ENCODE data around the gene IL16. TPM values are rescaled to one million over a fixed set of nuclear protein-coding genes. Genes with fewer than 3 reads are reported as not detected.
"Not testable (repeated sequence)": the region's sequence is repeated elsewhere in the genome, so short reads cannot be mapped to it uniquely, and the experiment has no call there.

Gene IL16
- total and polyA plus RNA-seq, 7 experiments from 2014 or later: 125 to 547 (median 319) TPM

DNA sequence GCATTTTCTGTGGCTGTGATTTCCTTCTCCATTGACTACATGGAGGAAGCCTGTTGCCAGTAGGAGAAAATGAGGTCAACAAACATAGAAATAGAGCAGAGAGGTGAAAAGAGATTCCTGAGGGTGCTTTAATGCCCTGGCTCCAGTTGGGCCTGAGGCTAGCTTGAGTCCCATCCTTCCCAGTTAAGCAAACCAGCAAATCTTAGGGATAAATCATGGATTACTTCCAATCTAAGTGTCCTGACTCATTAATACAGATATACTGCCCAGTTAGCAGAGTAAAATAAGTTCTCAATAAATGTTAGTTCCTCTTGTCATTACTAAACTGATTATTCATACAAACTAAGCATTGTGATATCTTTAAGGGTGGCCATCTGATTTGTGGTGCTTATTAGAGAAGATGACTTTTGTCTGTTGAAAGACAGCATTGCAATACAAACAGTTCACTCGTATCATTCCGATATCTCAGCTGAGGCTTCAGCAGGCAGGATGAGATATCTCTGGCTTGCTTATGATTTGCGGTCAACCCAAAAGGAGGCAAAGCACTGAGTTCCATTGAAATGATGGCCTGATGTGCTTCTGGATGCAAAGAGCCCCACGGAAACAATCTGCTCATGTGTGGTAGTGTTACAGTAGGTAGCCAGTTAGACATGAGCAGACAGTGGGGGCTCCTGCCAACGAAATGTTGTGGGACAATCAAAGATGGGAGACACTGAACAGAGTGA lies 133.8 kb downstream of the IL16 start:
- no peaks in the 10 kb centered on the region for H3K36me3 ChIP-seq (ENCODE audit: control insufficient read depth in 2 of 3, insufficient read depth in 3 of 3, low read length in 3 of 3)
- ATAC-seq: peak; percentile 24
- peaks cover 9 to 53% (median 39%) of the 10 kb centered on the region in 7 donors for H3K4me1 Mint-ChIP-seq
- ChIA-PET CTCF (interaction anchor here (0.7 kb wide), 1 partner anchor 55 kb away, joined by 5 read pairs; no protein-coding TSS in a partner anchor), POLR2A (interaction anchor here (0.7 to 16.9 kb wide), 3 partner anchors 11 to 56 kb away, joined by 3 to 480 read pairs (median 3); no protein-coding TSS in a partner anchor)
- H3K4me3 Mint-ChIP-seq: peak overlapping the region in 9 of 10 donors; percentile 55 to 85 (median 73)
- intact Hi-C loops (cut with micrococcal nuclease): no loop called here
- H3K27me3 ChIP-seq (ENCODE audit: control insufficient read depth in 2 of 2, insufficient read depth in 2 of 2, low read length in 2 of 2): no peaks in the 10 kb centered on the region
- H3K4me3 ChIP-seq (ENCODE audit: low read length): no peak overlapping the region
- H3K9me3 ChIP-seq (ENCODE audit: control insufficient read depth in 2 of 3, low read length in 3 of 3): no peaks in the 10 kb centered on the region
- H3K27me3 Mint-ChIP-seq: no peaks in the 10 kb centered on the region
- no peak overlapping the region for H3K27ac ChIP-seq (ENCODE audit: low read depth, low read length)
- no peaks in the 10 kb centered on the region for H3K36me3 Mint-ChIP-seq
- peak overlapping the region in 8 of 9 donors; percentile 3 to 90 (median 72) for H3K27ac Mint-ChIP-seq
- H3K9me3 Mint-ChIP-seq: no peaks in the 10 kb centered on the region
- peaks cover 0 to 8% of the 10 kb centered on the region in 2 donors for H3K4me1 ChIP-seq (ENCODE audit: control insufficient read depth in 2 of 2, insufficient read depth in 2 of 2, low read length in 2 of 2)
- DNase-seq: no peak

- peak overlapping the region in 9 of 10 donors; percentile 55 to 85 (median 73) for H3K4me3 Mint-ChIP-seq
- POLR2A ChIA-PET: interaction anchor here (0.8 to 16.9 kb wide), 3 partner anchors 12 to 56 kb away, joined by 3 to 480 read pairs (median 4); no protein-coding TSS in a partner anchor
- peak in 1 of 9 donors; percentile 28 for DNase-seq
- H3K4me1 ChIP-seq (ENCODE audit: control insufficient read depth in 2 of 2, insufficient read depth in 2 of 2, low read length in 2 of 2); H3K9me3 ChIP-seq (ENCODE audit: control insufficient read depth in 2 of 3, low read length in 3 of 3); H3K36me3 Mint-ChIP-seq; H3K36me3 ChIP-seq (ENCODE audit: control insufficient read depth in 2 of 3, insufficient read depth in 3 of 3, low read length in 3 of 3); H3K4me3 ChIP-seq (ENCODE audit: low read length); H3K27ac ChIP-seq (ENCODE audit: low read depth, low read length); intact Hi-C loops (cut with micrococcal nuclease); H3K27me3 Mint-ChIP-seq; H3K27me3 ChIP-seq (ENCODE audit: control insufficient read depth in 2 of 2, insufficient read depth in 2 of 2, low read length in 2 of 2); H3K9me3 Mint-ChIP-seq; ATAC-seq: not testable (repeated sequence)
- CTCF ChIA-PET: interaction anchor here (0.7 to 1.2 kb wide), 3 partner anchors 12 to 65 kb away, joined by 3 to 5 read pairs (median 4); no protein-coding TSS in a partner anchor
- peaks cover 9 to 48% (median 38%) of the 10 kb centered on the region in 7 donors for H3K4me1 Mint-ChIP-seq
- peak overlapping the region in 8 of 9 donors; percentile 3 to 90 (median 78) for H3K27ac Mint-ChIP-seq
These were observed 134.5 kb downstream of the IL16 start for GRCh38 chr15:81331141-81331540.

GRCh38 chr15:81331600-81331999 lies 134.9 kb downstream of the IL16 start:
- Mint-ChIP-seq H3K36me3 (no peaks in the 10 kb centered on the region), H3K27ac (peak overlapping the region in 4 of 9 donors; percentile 60 to 90 (median 78)), H3K4me1 (peaks cover 11 to 48% (median 41%) of the 10 kb centered on the region in 7 donors), H3K4me3 (peak overlapping the region in 4 of 10 donors; percentile 64 to 85 (median 75)), H3K27me3 (no peaks in the 10 kb centered on the region), H3K9me3 (no peaks in the 10 kb centered on the region)
- DNase-seq: no peak
- H3K4me1 ChIP-seq (ENCODE audit: control insufficient read depth in 2 of 2, insufficient read depth in 2 of 2, low read length in 2 of 2): peaks cover 0 to 8% of the 10 kb centered on the region in 2 donors
- no peaks in the 10 kb centered on the region for H3K9me3 ChIP-seq (ENCODE audit: control insufficient read depth in 2 of 3, low read length in 3 of 3)
- ChIA-PET POLR2A (interaction anchor here (1.2 to 16.9 kb wide), 3 partner anchors 10 to 56 kb away, joined by 4 to 480 read pairs (median 4); no protein-coding TSS in a partner anchor), CTCF (interaction anchor here (0.7 to 1.2 kb wide), 3 partner anchors 12 to 66 kb away, joined by 3 to 5 read pairs (median 4); no protein-coding TSS in a partner anchor)
- no peak for ATAC-seq
- H3K4me3 ChIP-seq (ENCODE audit: low read length): no peak overlapping the region
- no peaks in the 10 kb centered on the region for H3K36me3 ChIP-seq (ENCODE audit: control insufficient read depth in 2 of 3, insufficient read depth in 3 of 3, low read length in 3 of 3)
- no peak overlapping the region for H3K27ac ChIP-seq (ENCODE audit: low read depth, low read length)
- intact Hi-C loops (cut with micrococcal nuclease): no loop called here
- H3K27me3 ChIP-seq (ENCODE audit: control insufficient read depth in 2 of 2, insufficient read depth in 2 of 2, low read length in 2 of 2): no peaks in the 10 kb centered on the region

- no peaks in the 10 kb centered on the region for H3K27me3 ChIP-seq (ENCODE audit: control insufficient read depth in 2 of 2, insufficient read depth in 2 of 2, low read length in 2 of 2)
- no peaks in the 10 kb centered on the region for H3K27me3 Mint-ChIP-seq
- H3K4me1 ChIP-seq (ENCODE audit: control insufficient read depth in 2 of 2, insufficient read depth in 2 of 2, low read length in 2 of 2): peaks cover 0 to 8% of the 10 kb centered on the region in 2 donors
- H3K9me3 Mint-ChIP-seq: no peaks in the 10 kb centered on the region
- no peaks in the 10 kb centered on the region for H3K36me3 ChIP-seq (ENCODE audit: control insufficient read depth in 2 of 3, insufficient read depth in 3 of 3, low read length in 3 of 3)
- H3K27ac ChIP-seq (ENCODE audit: low read depth, low read length): no peak overlapping the region
- H3K9me3 ChIP-seq (ENCODE audit: control insufficient read depth in 2 of 3, low read length in 3 of 3): no peaks in the 10 kb centered on the region
- DNase-seq (no peak), ATAC-seq (no peak)
- ChIA-PET POLR2A (interaction anchor here (1.5 to 16.9 kb wide), 2 partner anchors 11 to 32 kb away, joined by 4 to 480 read pairs; no protein-coding TSS in a partner anchor), CTCF (interaction anchor here (1.2 kb wide), 1 partner anchor 13 kb away, joined by 3 read pairs; no protein-coding TSS in a partner anchor)
- intact Hi-C loops (cut with micrococcal nuclease): no loop called here
- no peaks in the 10 kb centered on the region for H3K36me3 Mint-ChIP-seq
- peak overlapping the region in 1 of 10 donors; percentile 12 for H3K4me3 Mint-ChIP-seq
- H3K4me3 ChIP-seq (ENCODE audit: low read length): no peak overlapping the region
- peak overlapping the region in 1 of 9 donors; percentile 60 for H3K27ac Mint-ChIP-seq
- peaks cover 13 to 45% (median 37%) of the 10 kb centered on the region in 7 donors for H3K4me1 Mint-ChIP-seq
These were observed 135.6 kb downstream of the IL16 start for GRCh38 chr15:81332326-81332725.

DNA sequence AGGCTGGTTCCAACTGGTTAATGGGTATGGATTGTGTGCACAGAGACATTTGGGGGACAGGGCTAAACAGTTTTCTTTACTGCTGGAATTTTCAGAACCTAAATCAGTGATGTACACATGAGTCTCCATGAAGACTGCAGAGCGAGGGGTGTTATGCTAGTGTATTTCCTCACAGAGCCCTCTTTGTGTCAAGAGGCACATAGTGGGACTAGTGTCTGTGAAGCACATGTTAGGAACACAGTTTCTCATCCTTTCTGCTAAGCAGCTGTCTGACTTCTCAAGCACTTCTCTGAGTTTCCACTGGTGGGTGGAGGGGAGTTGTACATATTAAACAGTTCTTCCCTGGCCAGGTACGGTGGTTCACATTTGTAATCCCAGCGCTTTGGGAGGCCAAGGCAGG lies 136.7 kb downstream of the IL16 start:
- Histone ChIP-seq H3K4me3 (ENCODE audit: low read length) (no peak overlapping the region), H3K4me1 (ENCODE audit: control insufficient read depth in 2 of 2, insufficient read depth in 2 of 2, low read length in 2 of 2) (peaks cover 0 to 8% of the 10 kb centered on the region in 2 donors), H3K36me3 (ENCODE audit: control insufficient read depth in 2 of 3, insufficient read depth in 3 of 3, low read length in 3 of 3) (no peaks in the 10 kb centered on the region), H3K9me3 (ENCODE audit: control insufficient read depth in 2 of 3, low read length in 3 of 3) (no peaks in the 10 kb centered on the region), H3K27ac (ENCODE audit: low read depth, low read length) (no peak overlapping the region), H3K27me3 (ENCODE audit: control insufficient read depth in 2 of 2, insufficient read depth in 2 of 2, low read length in 2 of 2) (no peaks in the 10 kb centered on the region)
- DNase-seq (no peak), ATAC-seq (no peak)
- no peaks in the 10 kb centered on the region for H3K9me3 Mint-ChIP-seq
- H3K4me3 Mint-ChIP-seq: no peak overlapping the region
- H3K27ac Mint-ChIP-seq: peak overlapping the region in 3 of 9 donors; percentile 46 to 59 (median 52)
- ChIA-PET CTCF (interaction anchor here (0.9 to 1.0 kb wide), 3 partner anchors 10 to 59 kb away, joined by 3 to 4 read pairs (median 3); partner anchors contain the start of gene STARD5), POLR2A (interaction anchor here (16.9 kb wide), 1 partner anchor 33 kb away, joined by 480 read pairs; no protein-coding TSS in a partner anchor)
- H3K27me3 Mint-ChIP-seq: no peaks in the 10 kb centered on the region
- H3K4me1 Mint-ChIP-seq: peaks cover 9 to 38% (median 29%) of the 10 kb centered on the region in 7 donors
- H3K36me3 Mint-ChIP-seq: no peaks in the 10 kb centered on the region
- intact Hi-C loops (cut with micrococcal nuclease): no loop called here

DNA sequence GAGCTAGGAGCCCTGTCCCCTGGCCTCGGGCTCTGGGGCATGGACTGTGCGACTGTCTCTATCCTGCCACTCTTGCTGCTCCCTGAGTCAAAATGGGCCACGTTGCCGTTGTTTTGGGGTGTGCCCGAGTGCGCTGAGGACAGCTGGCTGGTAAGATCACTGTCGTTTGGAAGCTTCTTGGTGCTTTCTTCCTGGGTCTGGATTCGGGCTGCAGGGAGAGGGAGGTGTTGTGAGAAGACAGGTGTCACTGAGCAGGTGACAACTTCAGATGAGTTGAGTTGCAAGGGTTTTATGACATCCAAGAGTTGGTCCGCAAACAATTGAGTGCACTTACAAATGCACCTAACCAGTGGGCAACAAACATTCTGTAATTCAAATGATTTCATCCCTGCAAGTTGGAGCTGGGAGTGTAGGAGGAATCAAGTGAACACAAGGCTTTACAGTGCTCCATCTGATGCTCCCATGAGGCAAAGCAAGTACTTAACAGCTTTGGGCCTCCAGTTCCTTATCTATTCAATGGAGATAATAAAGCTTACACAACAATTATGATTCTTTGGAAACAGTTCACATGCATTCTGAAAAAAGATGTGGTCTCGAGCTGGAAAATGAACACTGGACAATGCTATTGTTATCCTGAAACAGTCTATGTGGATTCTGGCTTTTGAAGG lies 138.2 kb downstream of the IL16 start:
- peaks cover 9 to 36% (median 27%) of the 10 kb centered on the region in 7 donors for H3K4me1 Mint-ChIP-seq
- H3K9me3 Mint-ChIP-seq: no peaks in the 10 kb centered on the region
- no peak overlapping the region for H3K27ac ChIP-seq (ENCODE audit: low read depth, low read length)
- ChIA-PET CTCF (interaction anchor here (0.9 to 4.3 kb wide), 6 partner anchors 37 to 75 kb away, joined by 3 to 39 read pairs (median 4); no protein-coding TSS in a partner anchor), POLR2A (interaction anchor here (1.7 to 16.9 kb wide), 3 partner anchors 34 to 60 kb away, joined by 5 to 480 read pairs (median 6); no protein-coding TSS in a partner anchor)
- no peaks in the 10 kb centered on the region for H3K9me3 ChIP-seq (ENCODE audit: control insufficient read depth in 2 of 3, low read length in 3 of 3)
- H3K4me3 ChIP-seq (ENCODE audit: low read length): no peak overlapping the region
- DNase-seq (no peak), ATAC-seq (no peak)
- H3K36me3 ChIP-seq (ENCODE audit: control insufficient read depth in 2 of 3, insufficient read depth in 3 of 3, low read length in 3 of 3): no peaks in the 10 kb centered on the region
- no peak overlapping the region for H3K27ac Mint-ChIP-seq
- peaks cover 0 to 6% (median 0%) of the 10 kb centered on the region in 5 donors for H3K27me3 Mint-ChIP-seq
- peaks cover 0 to 8% of the 10 kb centered on the region in 2 donors for H3K4me1 ChIP-seq (ENCODE audit: control insufficient read depth in 2 of 2, insufficient read depth in 2 of 2, low read length in 2 of 2)
- H3K36me3 Mint-ChIP-seq: no peaks in the 10 kb centered on the region
- intact Hi-C loops (cut with micrococcal nuclease): no loop called here
- H3K4me3 Mint-ChIP-seq: no peak overlapping the region
- no peaks in the 10 kb centered on the region for H3K27me3 ChIP-seq (ENCODE audit: control insufficient read depth in 2 of 2, insufficient read depth in 2 of 2, low read length in 2 of 2)
